SKM-1 treated with dmso at 0.1 percent for 144 hours (cell line): Measurements from ENCODE around the gene TXLNA.
"Not testable (repeated sequence)": the region's sequence is repeated elsewhere in the genome, so short reads cannot be mapped to it uniquely, and the experiment has no call there.

Experiments
- DNase-seq: peaks from one replicate; lab custom pipeline; 2025; ENCODE audit not compliant: unreplicated experiment; lab: John Stamatoyannopoulos, UW

TXLNA gene

DNA sequence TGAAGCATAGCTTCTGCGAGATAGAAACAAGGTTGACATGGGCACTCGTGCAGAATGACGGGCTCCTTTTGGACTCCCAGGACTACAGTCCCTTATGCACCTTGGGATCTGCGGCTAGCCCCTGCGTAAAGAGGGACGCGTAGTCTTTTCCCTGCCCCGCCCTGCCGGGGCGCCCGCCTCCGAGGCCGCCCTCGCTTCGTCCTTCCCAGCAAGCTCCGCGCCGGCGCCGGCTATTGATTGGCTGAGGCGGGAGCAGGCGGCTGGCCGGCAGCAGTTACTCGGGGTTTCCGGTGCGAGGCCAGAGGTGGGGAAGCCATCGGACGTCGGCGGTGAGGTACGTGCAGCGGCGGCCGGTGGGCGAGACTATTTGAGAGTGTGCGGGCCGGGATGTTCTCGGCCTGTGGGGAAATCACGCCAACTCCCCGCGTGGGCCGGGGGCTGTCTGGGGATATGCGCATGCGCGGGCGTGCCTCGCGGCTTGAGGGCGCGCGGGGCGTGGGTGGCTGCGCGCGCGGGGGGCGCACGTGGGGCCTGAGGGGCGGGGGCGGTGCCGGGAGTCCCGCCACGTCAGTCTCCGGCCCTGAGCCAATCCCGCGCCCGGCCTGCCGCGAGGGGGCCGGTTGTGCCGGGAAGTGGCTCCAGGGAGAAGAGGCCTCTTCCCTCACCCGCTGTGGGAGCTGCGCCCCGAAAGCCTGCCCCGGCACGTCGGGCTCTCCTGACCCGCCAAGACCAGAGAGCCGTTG is at the start of gene TXLNA:
TSS of gene TXLNA (plus strand) at position 233 of the 743 bp plus-strand sequence. CDS start 671 bp downstream, outside the sequence.
- peak; percentile 93 for DNase-seq

DNA sequence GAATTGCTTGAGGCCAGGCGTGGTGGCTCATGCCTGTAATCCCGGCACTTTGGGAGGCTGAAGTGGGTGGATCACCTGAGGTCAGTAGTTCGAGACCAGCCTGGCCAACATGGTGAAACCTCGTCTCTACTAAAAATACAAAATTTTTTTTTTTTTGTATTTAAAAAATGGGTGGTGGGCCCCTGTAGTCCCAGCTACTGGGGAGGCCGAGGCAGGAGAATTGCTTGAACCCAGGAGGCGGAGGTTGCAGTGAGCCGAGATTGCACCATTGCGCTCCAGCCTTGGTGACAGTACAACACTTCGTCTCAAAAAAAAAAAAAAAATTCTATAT is 45.6 kb upstream of the TXLNA start:
- DNase-seq = not testable (repeated sequence)

DNA sequence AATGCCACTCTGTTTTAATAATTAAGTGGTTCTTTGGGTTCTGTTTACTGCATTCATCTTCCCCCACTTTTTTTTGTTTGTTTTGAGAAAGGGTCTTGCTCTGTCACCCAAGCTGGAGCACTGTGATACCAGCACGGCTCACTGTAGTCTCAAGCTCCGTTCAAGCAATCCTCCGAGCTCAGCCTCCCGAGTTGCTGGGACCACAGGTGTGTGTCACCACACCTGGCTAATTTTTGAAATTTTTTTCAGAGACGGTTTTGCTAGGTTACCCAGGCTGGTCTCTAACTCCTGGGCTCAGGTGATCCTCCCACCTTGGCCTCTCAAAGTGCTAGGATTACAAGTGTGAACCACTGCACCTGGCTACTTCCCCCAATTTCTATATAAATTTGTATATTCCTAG is 42.4 kb upstream of the TXLNA start:
- DNase-seq = no peak

DNA sequence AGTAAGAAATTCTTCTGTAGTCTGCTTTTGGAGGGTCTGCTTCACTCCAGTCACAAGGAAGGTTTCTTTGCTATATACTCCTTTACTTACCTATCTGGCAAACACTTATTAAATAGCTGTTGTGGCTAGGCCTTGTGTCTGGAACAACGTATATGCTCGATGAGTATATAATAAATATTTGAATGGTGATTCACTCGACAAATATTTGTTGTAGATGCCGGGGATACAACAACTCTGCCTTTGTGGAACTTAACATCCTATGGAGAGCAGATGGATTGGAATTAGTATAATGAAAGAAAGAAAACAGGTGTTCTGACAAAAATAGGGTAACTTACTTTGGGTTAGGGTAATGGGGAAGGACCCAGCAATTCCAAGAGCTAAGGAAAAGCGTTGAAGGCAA is 40.5 kb upstream of the TXLNA start:
- DNase-seq = no peak

DNA sequence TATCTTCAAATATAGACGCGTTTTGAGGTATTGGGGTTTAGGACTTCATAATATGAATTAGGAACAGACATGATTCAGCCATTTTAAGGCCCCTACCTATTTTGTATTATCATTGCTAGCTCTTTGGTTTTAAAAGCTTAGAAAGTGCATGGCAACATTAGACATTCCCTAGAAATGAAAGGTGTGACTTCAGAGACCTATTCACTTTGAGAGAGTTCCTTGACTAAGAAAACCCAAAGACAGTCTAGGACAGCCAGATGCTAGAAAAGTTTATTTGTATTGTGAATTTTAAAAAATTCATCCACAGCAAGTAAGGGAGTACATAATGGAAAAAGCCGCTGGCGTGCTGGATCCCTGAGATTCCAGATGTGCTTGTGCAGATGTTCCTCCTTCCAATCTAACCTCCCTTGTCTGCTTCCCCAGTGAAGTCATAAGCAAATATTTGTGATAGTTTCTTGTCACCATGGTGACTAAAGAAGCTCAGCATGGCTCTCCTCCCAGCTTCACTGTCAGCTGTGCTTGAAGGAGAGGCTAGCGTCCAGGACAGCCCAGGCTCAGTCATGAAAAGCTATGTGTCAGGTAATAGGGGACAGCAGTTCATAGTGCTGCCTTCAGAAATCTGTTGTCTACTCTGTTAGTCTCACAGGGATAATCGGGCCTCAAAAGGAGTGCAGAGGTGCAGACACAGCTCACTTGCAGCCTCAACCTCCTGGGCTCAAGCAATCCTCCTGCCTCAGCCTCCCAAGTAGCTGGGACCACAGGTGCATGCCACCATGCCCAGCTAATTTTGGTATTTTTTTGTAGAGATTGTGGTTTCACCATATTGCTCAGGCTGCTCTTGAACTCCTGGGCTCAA is 36.8 kb upstream of the TXLNA start:
- DNase-seq = no peak

DNA sequence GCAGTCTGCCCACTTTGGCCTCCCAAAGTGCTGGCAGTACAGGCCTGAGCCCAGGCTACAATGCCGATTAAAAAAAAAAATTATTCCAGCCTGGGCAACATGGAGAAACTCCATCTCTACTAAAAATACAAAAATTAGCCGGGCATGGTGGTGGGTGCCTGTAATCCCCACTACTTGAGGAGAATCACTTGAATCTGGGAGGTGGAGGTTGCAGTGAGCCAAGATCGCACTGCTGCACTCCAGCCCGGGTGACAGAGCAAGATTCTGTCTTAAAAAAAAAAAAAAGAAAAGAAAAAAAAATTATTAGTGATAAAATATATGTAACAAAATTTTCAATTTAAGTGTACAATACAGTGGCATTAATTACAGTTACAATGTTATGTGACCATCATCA is 36.2 kb upstream of the TXLNA start:
- DNase-seq = not testable (repeated sequence)

DNA sequence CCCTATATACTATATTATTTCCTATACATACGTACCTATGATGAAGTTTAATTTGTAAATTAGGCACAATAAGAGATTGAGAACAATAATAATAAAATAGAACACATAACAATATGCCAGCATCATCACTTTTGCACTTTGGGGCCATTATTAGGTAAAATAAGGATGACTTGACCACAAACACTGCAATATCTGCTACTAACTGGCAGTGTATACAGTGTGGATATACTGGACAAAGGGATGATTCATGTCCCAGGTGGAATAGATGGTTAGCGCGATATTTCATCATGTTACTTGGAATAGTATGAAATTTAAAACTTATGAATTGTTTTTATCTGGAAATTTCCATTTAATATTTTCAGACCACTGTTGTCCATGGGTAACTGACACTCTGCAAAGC is 35.4 kb upstream of the TXLNA start:
- DNase-seq = no peak

DNA sequence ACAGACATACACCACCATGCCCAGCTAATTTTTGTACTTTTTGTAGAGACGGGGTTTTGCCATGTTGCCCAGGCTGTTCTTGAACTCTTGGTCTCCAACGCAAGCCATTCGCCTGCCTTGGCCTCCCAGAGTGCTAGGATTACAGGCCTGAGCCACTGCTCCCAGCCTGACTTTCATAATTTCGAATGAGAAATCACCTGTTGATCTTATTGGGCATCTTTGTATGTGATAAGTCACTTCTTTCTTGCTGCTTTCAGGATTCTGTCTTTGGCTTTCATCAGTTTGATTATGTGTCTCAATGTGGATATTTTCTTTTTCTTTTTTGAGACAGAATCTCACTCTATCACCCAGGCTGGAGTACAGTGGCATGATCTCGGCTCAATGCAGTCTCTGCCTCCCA is 31.7 kb upstream of the TXLNA start:
- not testable (repeated sequence) for DNase-seq

DNA sequence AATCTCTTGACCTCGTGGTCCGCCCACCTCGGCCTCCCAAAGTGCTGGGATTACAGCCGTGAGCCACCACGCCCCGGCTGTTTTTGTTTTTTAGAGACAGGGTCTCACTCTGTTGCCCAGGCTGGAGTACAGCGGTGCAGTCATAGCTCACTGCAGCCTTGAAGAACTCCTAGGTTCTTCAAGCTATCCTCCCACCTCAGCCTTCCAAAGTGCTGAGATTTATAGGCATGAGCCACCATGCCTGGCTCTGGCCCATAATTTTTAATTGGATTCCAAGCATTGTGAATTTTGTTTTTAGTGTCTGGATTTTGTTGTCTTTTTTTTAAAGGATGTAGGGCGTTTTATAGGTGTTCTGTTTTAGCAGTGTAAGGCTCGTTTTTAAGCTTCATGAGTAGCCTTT is 28.6 kb upstream of the TXLNA start:
- no peak for DNase-seq

DNA sequence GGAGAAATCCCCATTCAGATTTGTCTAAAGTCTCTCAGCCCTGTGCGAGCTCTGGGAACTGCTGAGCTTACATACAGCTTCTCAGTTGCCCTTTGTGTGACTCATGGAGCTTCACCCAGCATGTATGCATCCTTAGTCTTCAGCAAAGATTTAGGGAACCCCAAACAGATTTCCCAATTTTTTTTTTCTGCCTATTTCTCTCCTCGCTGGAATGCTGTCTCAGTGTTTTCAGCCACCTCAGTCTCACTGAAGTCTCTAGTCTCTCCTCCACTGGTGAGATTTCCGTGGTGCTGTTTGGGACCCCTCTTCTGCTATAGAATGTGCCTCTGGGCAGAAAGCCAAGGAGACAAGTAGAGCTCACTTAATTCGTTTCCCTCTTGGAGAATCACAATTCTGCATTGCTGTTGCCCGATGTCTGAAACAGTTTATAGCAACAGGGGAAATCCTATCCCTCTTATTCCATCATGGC is 28.1 kb upstream of the TXLNA start:
- no peak for DNase-seq

DNA sequence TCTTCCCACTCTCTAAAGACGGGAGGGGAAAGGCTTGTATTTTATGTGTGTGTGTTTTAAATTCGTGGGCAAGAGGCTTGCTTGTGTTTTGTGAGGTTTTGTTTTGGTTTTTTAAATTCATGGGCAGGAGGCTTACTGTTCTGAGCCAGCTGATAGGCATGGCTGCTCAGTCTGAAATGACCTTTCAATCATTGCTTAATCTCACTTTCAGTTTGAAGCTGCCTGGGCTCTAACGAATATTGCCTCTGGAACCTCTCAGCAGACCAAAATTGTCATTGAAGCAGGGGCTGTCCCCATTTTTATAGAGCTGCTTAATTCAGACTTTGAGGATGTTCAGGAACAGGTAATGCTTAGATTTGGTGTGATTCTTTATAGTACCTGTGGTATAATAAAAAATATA is 20.3 kb upstream of the TXLNA start:
- DNase-seq = no peak

DNA sequence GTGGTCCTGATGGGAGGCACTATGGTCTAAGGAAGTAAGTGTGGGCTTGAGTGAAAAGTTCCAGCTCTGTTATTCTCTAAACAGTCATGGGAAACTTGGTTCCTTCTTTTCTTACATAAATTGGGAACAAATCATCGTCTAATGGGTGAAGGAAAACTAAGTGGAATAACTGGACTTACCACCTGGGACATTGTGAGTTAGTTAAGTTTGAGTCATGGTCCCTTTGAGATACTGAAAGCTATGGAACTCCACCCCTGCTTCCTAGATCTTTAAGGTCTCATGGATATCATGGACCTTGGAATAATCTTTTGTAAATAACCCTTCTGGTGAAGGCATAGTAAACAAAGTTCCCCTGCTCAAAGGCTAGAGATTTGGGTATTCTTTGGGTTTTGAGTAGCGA is 16.1 kb upstream of the TXLNA start:
- no peak for DNase-seq

DNA sequence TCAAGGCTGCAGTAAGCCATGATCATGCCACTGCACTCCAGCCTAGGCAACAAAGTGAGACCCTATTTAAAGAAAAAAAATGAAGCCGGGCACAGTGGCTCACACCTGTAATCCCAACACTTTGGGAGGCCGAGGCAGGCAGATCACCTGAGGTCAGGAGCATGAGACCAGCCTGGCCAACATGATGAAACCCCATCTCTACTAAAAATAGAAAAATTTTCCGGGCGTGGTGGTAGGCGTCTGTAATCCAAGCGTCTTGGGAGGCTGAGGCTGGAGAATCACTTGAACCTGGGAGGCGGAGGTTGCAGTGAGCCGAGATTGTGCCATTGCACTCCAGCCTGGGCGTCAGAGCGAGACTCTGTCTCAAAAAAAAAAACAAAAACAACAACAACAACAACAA is 13.8 kb upstream of the TXLNA start:
- not testable (repeated sequence) for DNase-seq

DNA sequence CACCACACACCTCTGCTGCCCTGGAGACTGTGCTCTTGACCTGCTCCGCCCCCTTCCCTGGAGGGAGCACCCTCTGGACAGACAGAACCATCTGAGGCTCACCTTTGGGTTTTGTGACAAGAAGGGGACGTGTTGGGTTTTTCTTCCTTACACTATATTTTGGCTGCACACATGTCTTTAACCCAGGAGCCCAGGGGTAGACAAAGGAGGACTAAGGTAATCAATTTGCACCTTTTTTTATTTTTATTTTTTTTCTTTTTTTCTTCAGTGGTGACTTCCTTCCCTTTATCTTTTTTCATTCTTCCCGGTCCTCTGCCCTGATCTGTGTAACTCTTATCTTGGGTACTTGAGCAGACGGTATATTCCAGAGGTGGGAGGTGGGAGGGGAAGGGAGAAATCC is 8.5 kb upstream of the TXLNA start:
- DNase-seq = no peak

DNA sequence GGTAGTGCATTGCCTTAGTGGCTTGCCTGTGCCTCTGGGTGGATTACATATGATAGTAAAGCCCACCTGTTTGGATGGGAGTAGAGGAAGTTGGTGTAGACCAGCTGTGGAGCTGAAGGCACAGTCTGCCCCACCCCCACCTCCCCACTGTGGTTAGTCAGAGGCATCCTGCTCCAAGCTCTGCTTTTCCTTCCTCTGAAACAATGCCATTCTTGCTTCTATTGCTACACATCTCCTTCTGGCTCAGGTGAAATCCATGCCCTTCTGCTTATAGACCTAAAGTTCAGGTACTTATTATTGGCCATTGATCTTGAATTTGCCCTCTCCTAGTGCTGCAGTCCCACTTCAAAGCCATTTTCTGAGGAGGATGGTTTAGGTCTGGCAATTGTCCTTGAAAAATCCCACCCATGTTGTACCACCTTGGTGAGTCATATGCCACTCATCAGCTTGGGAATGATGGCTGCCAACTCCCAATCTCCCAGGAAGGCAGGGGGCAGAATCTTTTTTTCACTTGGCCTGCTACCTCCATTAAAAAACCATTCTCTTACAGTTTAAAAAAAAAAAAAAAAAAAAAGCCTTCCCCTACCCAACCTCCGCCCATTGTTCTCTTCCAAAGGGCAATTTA is 6.7 kb upstream of the TXLNA start:
- no peak for DNase-seq

DNA sequence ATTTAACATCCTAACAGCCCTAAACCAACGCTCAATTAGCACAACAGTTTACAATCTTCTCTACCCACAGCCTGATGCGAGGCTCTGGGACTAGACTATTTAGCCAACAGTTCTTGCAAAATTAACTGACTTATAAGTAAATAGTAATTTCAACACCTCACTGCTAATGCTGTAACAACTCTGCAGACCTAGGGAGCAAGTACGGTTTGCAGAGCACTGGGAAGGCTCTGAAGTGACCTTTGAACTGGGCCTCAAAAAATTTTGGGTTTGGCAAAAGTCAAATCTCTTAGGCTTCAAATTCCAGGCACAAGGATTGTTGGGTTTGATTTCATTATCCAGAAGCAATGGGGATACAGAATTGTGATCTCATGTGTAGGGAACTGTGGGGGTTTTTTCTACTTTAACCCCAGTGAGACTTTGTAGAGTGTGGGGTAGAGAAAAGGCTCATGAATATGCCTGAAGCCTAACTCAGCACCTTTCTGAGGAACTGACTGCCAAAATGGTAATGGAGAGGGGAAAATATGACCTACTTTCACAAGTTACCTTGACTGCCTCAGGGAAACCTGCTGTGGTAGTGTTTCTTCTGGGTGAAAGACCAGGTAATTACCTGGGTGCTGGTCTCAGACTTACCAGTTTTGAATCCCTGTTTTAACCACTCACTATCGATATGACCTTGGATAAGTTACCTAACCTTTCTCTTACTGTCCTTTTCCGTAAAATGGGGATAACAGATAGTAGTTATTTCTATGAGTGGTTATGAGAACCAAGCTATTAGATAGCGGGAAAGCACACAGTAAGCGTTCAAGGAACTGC is 889 bp upstream of the TXLNA start:
- DNase-seq = peak; percentile 62

DNA sequence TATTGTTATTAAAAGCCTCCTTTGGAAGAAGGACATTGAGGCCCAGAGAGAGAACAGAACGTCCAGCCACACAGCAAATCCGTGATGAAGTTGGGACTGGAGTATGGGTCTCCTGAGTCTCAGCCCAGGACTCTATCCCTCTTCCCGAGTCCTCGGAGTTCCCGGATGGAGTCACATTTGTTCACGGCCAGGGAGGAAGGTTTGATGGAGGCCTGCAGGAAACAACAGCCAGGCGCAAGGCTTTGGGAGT is 357 bp upstream of the TXLNA start:
- no peak for DNase-seq

DNA sequence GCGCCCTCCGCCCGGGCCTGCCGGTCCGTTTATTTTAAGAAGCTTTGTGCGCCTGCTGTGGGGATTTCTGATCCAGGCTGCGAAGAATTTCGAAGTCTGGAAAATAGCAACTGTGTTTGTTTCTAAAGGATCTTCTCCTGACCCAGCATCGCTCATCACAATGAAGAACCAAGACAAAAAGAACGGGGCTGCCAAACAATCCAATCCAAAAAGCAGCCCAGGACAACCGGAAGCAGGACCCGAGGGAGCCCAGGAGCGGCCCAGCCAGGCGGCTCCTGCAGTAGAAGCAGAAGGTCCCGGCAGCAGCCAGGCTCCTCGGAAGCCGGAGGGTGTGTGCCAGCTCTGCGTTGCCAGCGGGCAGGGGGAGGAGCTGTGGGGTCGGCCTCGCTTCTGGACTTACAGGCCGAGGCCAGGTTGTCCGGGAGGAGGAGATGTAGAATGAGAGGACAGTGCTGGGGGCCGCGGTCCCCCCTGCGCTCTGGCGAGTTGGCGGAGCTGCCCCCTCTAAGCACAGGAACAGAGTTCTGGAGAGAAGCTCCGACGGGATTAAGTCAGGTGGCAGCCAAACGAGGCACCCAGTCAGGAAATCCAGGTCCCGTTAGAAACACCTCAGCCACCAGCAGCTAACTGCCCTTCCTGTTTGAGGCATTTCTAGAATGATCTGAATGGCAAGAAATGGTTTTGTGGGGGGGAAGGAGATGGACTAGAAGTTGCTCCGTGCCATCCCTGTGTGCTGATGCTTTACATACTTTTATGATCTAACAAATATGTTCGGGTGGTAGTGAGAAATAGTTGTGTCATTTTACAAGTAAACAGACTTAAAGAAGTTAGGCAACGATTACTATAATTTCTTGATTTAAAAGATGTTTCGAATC is 948 bp downstream of the TXLNA start:
- DNase-seq = no peak

DNA sequence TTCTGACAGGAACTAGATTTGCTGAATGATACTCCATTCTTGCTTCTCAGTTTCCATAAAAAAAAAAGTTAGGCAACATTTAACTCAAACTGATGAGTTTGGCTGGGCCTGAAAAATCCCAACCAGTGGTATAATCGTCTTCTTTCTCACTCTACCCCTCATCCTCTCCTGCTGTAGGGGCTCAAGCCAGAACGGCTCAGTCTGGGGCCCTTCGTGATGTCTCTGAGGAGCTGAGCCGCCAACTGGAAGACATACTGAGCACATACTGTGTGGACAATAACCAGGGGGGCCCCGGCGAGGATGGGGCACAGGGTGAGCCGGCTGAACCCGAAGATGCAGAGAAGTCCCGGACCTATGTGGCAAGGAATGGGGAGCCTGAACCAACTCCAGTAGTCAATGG is 1.6 kb downstream of the TXLNA start:
- DNase-seq = no peak

DNA sequence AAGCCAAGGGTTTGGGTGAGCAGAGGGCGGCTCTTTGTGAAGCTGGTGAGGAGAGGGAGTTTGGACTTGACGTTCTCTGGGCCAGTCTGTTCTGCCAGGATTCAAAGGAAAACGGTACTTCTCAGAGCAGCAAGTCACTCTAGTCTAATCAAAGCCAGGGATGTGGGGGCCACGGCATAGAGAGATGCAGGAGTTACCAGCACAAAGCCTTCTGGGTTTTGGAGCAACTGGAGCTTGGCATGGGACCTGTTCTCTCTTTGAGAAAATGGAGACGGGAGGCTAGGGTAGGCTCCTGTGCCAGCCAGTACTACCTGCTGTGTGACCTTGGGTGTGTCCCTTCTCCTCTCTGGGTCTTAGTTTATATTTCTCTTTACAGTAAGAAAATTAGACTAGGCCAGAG is 2.1 kb downstream of the TXLNA start:
- DNase-seq = no peak
